HFF-Myc (cell line): ENCODE measurements around the gene NUMBL.

Source experiments
- DNase-seq: peaks from one replicate; pipeline ENCODE4 v3.0.0-alpha.2; 2011; ENCODE audit warnings: low read depth; ENCODE audit errors: extremely low read depth
- H3K4me3 ChIP-seq: replicated peaks from 2 replicates; pipeline ENCODE4 v1.5.1; 2011; ENCODE audit warnings: low read depth, mild to moderate bottlenecking, control low read depth, low read length
- CTCF ChIP-seq: IDR thresholded peaks from 2 replicates; pipeline ENCODE4 v1.5.1; 2012; ENCODE audit warnings: mild to moderate bottlenecking, low read depth, low read length, control low read depth; ENCODE audit errors: missing control alignments

The NUMBL gene

DNA sequence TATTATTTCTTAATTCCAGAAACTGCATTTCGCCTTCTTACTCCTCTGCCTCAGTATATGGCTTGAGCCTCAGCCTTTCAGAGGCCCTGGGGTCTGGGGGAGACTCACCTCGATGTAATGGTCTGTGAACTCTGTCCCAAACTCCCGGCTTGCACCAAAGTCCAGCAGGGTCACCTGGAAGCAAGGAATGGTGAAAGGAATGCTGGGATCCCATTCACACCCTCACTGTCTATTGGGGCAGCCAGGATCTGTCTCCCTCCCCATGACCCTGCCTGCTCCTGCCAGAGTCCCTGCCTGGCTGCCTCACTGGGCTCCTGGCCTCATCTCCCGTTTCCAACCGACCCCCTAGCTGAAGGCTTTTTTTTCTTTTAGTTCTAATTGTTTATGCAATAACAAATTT, 5.4 kb upstream of the NUMBL start:
- no peak overlapping the region for H3K4me3 ChIP-seq
- no peak for TF ChIP-seq CTCF
- DNase-seq: no peak

- H3K4me3 ChIP-seq: no peak overlapping the region
- no peak for DNase-seq
- no peak for TF ChIP-seq CTCF
Observed at GRCh38 chr19:40693896-40694295, 3.4 kb upstream of the NUMBL start.

GRCh38 chr19:40693150-40693788, 2.8 kb upstream of the NUMBL start:
- no peak overlapping the region for H3K4me3 ChIP-seq
- no peak for TF ChIP-seq CTCF
- DNase-seq: no peak

DNA sequence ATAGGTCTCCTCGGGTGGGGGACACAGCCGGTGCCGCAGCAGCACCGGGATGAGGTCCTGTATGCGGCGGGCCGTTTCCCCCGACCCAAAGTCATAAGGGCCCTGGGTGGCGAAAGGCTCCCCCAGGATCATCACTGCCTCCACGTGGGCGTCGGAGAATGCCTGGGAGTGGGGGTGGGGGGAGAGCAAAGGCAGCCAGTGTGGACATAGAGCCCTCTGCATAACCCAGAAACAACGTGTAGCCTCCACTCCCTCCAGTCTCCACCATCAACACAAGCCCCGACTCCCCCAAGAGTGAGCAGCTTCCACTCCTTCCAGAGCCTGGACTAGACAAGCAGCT, 1.7 kb upstream of the NUMBL start:
- no peak overlapping the region for H3K4me3 ChIP-seq
- TF ChIP-seq CTCF: no peak
- no peak for DNase-seq

DNA sequence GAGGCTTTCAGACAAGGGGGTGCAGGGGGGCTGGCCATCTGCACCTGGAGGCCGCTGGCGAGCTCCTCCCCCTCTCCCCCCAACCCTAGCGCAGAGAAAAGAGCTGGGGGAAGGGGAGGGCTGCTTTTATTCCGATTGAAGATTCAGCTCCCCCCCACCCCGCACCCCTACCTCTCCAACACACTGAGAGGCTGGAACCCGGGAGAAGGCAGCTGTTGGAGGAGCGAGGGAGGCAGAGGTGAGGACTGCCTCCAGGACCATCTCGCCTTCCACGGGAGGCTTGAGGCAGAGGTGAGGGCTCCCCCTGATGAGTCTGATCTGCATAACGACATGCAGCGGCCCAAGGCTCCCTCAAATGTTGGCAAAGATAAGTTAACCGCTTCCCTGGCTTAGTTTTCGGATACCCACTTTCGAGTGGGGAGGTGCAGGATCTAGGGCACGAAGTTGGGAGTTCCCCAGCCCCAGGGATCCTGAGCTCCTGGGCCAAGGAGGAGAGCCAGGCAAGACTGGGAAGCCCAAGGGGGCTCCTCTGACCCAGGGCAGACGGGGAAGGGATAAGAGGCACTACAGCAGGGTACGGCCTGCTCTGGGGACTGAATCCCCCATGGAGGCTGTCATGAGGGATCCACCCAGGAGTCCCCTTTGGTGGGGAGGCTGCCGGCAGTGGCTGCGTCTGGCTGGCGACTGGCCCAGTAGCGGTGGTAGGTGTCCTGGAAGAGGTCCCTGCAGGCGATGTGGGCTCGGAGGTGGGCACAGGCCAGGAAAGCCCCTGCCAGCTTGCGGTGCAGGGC, 1.2 kb upstream of the NUMBL start:
- TF ChIP-seq CTCF: no peak
- H3K4me3 ChIP-seq: peak overlapping the region; percentile 60
- DNase-seq: no peak

- no peak for TF ChIP-seq CTCF
- DNase-seq: peak; percentile 85
- H3K4me3 ChIP-seq: peak overlapping the region; percentile 60
Observed at GRCh38 chr19:40690693-40691420, 406 bp upstream of the NUMBL start.
